Activated CD4-positive, alpha-beta T cell treated with anti-CD3 and anti-CD28 coated beads, Interleukin-2, amount 50 U/mL, for 16 hours (primary cell): ENCODE measurements around the gene UBE3C.

Source experiments
- DNase-seq: peaks from one replicate; pipeline ENCODE4 v3.0.0-alpha.2; 2020

Gene UBE3C

GRCh38 chr7:157299317-157299612, 160.5 kb downstream of the UBE3C start:
- DNase-seq, result no peak

GRCh38 chr7:157299613-157300368, 161.1 kb downstream of the UBE3C start:
- peak; percentile 42 for DNase-seq

GRCh38 chr7:157300369-157300825, 161.7 kb downstream of the UBE3C start:
- DNase-seq, result no peak

- no peak for DNase-seq
Observed at GRCh38 chr7:157301610-157302120, 162.9 kb downstream of the UBE3C start.

GRCh38 chr7:157306846-157307838, 168.4 kb downstream of the UBE3C start:
- DNase-seq, result no peak

- DNase-seq, result no peak
Observed at GRCh38 chr7:157309988-157310668, 171.4 kb downstream of the UBE3C start.

- no peak for DNase-seq
Observed at GRCh38 chr7:157310676-157311185, 172.0 kb downstream of the UBE3C start.

GRCh38 chr7:157312941-157313340, 174.2 kb downstream of the UBE3C start:
- no peak for DNase-seq

GRCh38 chr7:157313645-157314044, 174.9 kb downstream of the UBE3C start:
- DNase-seq, result no peak

- no peak for DNase-seq
Observed at GRCh38 chr7:157318015-157318706, 179.4 kb downstream of the UBE3C start.
